Epithelial cell of esophagus (primary cell): Measurements from ENCODE around the gene ZFPM1.

Source experiments
- DNase-seq: peaks from one replicate; pipeline ENCODE4 v3.0.0; 2010; ENCODE audit warnings: low read depth
- H3K4me3 ChIP-seq: 2 replicates; pipeline ENCODE4 v1.5.1; 2011; ENCODE audit warnings: mild to moderate bottlenecking, low read length, control low read depth
- TF ChIP-seq, protein P1 (sequence below): IDR thresholded peaks from 2 replicates; pipeline ENCODE4 v1.5.1; 2011; ENCODE audit warnings: low read depth, mild to moderate bottlenecking, low read length, control low read depth, inconsistent platforms; ENCODE audit not compliant: insufficient read depth; ENCODE audit errors: missing control alignments

ZFPM1 gene

DNA sequence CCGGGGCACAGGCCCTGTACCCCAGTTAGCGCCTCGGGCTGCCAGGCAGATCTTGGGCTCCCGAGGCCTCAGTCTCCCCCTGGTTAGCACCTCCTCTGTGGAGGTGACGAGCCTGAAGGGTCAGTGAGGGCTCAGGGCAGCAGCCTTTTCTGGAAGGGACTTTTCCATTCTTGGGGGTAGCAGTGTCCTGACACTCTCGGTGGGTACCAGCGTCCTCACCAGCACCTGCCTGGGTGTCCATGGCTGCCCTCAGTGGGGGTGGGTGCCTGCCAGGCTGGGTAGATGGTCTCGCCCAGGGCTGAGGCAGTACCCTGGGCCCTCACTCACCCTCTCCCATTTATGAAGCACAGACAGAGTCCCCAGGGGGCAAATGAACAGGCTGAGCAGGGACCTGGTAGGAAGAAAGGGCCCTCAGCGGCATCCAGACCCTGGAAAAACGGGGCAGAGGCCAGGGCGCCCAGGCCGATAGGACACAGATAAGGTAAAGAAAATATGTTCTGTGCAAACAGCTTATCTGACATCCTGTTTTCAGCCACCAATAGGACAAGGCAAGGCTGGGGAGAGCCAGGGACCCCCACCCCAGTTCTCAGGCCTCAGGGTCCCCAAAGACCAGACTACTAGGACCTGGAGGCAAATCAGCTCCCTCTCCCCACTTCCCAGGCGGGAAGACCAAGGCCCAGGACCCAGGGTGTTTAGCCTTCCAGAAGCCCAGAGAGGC is 50.9 kb downstream of the ZFPM1 start:
- no peak overlapping the region for H3K4me3 ChIP-seq
- DNase-seq, result no peak
- TF ChIP-seq, protein P1, sequence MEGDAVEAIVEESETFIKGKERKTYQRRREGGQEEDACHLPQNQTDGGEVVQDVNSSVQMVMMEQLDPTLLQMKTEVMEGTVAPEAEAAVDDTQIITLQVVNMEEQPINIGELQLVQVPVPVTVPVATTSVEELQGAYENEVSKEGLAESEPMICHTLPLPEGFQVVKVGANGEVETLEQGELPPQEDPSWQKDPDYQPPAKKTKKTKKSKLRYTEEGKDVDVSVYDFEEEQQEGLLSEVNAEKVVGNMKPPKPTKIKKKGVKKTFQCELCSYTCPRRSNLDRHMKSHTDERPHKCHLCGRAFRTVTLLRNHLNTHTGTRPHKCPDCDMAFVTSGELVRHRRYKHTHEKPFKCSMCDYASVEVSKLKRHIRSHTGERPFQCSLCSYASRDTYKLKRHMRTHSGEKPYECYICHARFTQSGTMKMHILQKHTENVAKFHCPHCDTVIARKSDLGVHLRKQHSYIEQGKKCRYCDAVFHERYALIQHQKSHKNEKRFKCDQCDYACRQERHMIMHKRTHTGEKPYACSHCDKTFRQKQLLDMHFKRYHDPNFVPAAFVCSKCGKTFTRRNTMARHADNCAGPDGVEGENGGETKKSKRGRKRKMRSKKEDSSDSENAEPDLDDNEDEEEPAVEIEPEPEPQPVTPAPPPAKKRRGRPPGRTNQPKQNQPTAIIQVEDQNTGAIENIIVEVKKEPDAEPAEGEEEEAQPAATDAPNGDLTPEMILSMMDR, result no peak

DNA sequence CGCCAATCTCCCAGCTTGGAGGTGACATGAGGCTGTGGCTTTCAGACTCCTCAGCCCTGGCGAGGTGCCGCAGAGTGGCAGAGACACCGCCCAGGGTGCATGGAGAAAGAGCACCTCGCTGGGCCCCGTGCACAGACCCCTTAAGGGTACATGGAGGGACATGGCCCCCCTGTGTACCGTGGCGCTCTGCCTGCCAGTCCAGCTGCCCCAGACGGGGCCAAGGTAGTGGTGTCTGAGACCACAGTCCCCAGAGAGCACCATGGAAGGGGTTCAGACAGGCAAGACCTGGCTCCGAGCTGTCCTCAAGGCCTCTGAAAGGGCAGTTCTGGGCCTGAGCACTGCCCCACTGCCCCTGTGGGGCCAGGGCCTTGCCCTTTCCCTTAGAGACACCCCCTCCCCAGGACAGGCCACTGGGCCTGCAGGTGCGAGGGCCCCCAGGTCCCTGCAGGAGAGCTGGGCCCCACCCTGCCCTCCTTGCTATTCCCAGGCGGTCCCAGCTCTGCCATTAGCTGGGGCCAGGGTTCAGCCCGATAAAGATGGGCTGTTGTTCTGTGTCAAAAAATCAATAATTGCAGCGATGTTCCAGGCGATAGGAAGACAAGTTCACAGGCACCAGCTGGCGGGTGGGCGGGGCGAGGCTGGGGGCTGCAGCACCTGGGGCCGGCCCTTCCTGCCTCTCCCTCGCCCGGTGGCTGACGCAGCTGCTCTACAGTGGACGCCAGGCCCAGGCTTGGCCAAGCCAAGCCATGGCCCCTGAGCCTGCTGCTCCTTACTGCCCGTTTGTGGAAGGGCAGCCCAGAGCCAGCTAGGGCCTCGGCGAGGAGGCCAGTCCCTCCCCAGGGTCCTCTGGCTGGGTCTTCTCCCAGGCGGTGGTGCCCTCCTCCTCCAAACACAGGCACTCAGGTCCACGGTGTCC is 51.7 kb downstream of the ZFPM1 start:
- DNase-seq, result no peak
- no peak overlapping the region for H3K4me3 ChIP-seq
- TF ChIP-seq, protein P1, result no peak

- peak; percentile 40 for DNase-seq
- TF ChIP-seq, protein P1, result peak; percentile 48
Observed at GRCh38 chr16:88505405-88506082, 52.5 kb downstream of the ZFPM1 start.

GRCh38 chr16:88506723-88507122 is 53.6 kb downstream of the ZFPM1 start:
- H3K4me3 ChIP-seq, result no peak overlapping the region
- TF ChIP-seq, protein P1, result no peak
- DNase-seq, result no peak

More at GRCh38 chr16:88505405-88506082, 52.5 kb downstream of the ZFPM1 start:
- no peak overlapping the region for H3K4me3 ChIP-seq

DNA sequence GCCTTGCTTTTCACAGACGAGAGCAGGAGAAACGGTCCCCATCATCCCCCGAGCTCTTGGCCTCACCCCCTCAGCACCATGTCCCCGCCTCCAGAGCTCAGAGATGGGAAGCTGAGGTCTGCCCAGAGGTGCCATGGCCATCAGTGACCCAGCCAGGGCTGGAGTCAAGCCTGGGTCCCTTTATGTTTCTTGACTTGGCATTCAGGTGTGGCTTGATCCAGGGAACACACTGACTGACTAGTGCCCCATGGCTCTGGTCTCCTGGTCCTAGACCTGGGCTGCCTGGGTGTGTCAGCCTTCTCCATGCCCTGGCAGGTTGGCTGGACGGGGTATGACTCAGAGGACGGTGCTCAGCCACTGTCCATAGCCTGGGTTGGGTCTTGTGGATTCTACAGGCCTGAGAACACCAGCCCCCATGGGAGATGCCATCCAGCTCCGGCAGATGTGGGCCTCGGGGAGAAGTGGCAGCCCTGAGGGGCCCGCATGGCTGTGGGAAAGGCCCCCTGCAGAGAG is 54.2 kb downstream of the ZFPM1 start:
- DNase-seq, result peak; percentile 40
- TF ChIP-seq, protein P1, result no peak
- H3K4me3 ChIP-seq, result no peak overlapping the region

GRCh38 chr16:88508376-88508867 is 55.3 kb downstream of the ZFPM1 start:
- no peak for DNase-seq
- TF ChIP-seq, protein P1, result no peak
- no peak overlapping the region for H3K4me3 ChIP-seq
